Duodenal mucosa (tissue), 2 donors: Measurements from ENCODE around the gene MARCKS.
A peak's percentile ranks its signal among the peaks of the same experiment; 100 is the strongest.

Source experiments
- H3K27ac ChIP-seq: one replicate; pipeline ENCODE4 v1.7.0; 2013; ENCODE audit warnings: low read depth, low read length
- H3K27me3 ChIP-seq, 2 donors: one replicate each; pipeline ENCODE4 v1.7.0; 2013; ENCODE audit warnings: low read length in 2 of 2, control low read depth in 1 of 2; ENCODE audit not compliant: insufficient read depth in 2 of 2, control insufficient read depth in 1 of 2
- H3K36me3 ChIP-seq, 2 donors: one replicate each; pipeline ENCODE4 v1.7.0; 2013; ENCODE audit warnings: low read length in 2 of 2, control low read depth in 1 of 2; ENCODE audit not compliant: insufficient read depth in 2 of 2, control insufficient read depth in 1 of 2
- H3K4me1 ChIP-seq, 2 donors: one replicate each; pipeline ENCODE4 v1.7.0; 2013; ENCODE audit warnings: low read length in 2 of 2, control low read depth in 1 of 2; ENCODE audit not compliant: insufficient read depth in 2 of 2, control insufficient read depth in 1 of 2
- H3K4me3 ChIP-seq, 2 donors: one replicate each; pipeline ENCODE4 v1.7.0; 2013; ENCODE audit warnings: low read length in 2 of 2, low read depth in 1 of 2
- H3K9ac ChIP-seq, 2 donors: one replicate each; pipeline ENCODE4 v1.7.0; 2013; ENCODE audit warnings: low read length in 2 of 2, low read depth in 1 of 2
- H3K9me3 ChIP-seq, 2 donors: one replicate each; pipeline ENCODE4 v1.7.0; 2013; ENCODE audit warnings: low read length in 2 of 2, control low read depth in 1 of 2; ENCODE audit not compliant: control insufficient read depth in 1 of 2

MARCKS gene

GRCh38 chr6:113856625-113857555, at the start of gene MARCKS:
TSS of gene MARCKS (plus strand) at chr6:113857345. CDS start at chr6:113857746, 401 bp downstream.
- Histone ChIP-seq H3K36me3 (peaks cover 0 to 2% of the 10 kb centered on the region in 2 donors), H3K4me1 (peaks cover 4 to 13% of the 10 kb centered on the region in 2 donors), H3K9me3 (no peaks in the 10 kb centered on the region), H3K27ac (peak within 1 kb of the TSS; percentile 91), H3K4me3 (peak within 1 kb of the TSS; percentile 95 to 97), H3K27me3 (peaks cover 0 to 5% of the 10 kb centered on the region in 2 donors), H3K9ac (peak within 1 kb of the TSS; percentile 96 to 98)

- Histone ChIP-seq H3K4me1 (no peaks in the 10 kb centered on the region), H3K36me3 (no peaks in the 10 kb centered on the region), H3K4me3 (no peak overlapping the region), H3K27me3 (no peaks in the 10 kb centered on the region), H3K27ac (no peak overlapping the region), H3K9me3 (peaks cover 0 to 4% of the 10 kb centered on the region in 2 donors), H3K9ac (no peak overlapping the region)
These were observed 47.3 kb upstream of the MARCKS start for GRCh38 chr6:113809826-113810225.

GRCh38 chr6:113813142-113813541, 44.0 kb upstream of the MARCKS start:
- Histone ChIP-seq H3K4me1 (peaks cover 0 to under 1% of the 10 kb centered on the region in 2 donors), H3K9me3 (peaks cover 0 to 4% of the 10 kb centered on the region in 2 donors), H3K36me3 (no peaks in the 10 kb centered on the region)

GRCh38 chr6:113818578-113818977, 38.6 kb upstream of the MARCKS start:
- peaks cover 4 to 7% of the 10 kb centered on the region in 2 donors for H3K4me1 ChIP-seq
- H3K36me3 ChIP-seq, result no peaks in the 10 kb centered on the region
- no peak overlapping the region for H3K9ac ChIP-seq
- H3K27ac ChIP-seq, result no peak overlapping the region
- H3K9me3 ChIP-seq, result no peaks in the 10 kb centered on the region
- no peak overlapping the region for H3K4me3 ChIP-seq
- H3K27me3 ChIP-seq, result no peaks in the 10 kb centered on the region

More at GRCh38 chr6:113813142-113813541, 44.0 kb upstream of the MARCKS start:
- Histone ChIP-seq H3K4me3 (no peak overlapping the region), H3K27ac (no peak overlapping the region), H3K9ac (no peak overlapping the region), H3K27me3 (no peaks in the 10 kb centered on the region)

GRCh38 chr6:113819169-113819830, 37.8 kb upstream of the MARCKS start:
- Histone ChIP-seq H3K27ac (no peak overlapping the region), H3K36me3 (no peaks in the 10 kb centered on the region), H3K9me3 (no peaks in the 10 kb centered on the region), H3K4me3 (no peak overlapping the region), H3K27me3 (no peaks in the 10 kb centered on the region), H3K9ac (no peak overlapping the region), H3K4me1 (peaks cover 4 to 7% of the 10 kb centered on the region in 2 donors)

DNA sequence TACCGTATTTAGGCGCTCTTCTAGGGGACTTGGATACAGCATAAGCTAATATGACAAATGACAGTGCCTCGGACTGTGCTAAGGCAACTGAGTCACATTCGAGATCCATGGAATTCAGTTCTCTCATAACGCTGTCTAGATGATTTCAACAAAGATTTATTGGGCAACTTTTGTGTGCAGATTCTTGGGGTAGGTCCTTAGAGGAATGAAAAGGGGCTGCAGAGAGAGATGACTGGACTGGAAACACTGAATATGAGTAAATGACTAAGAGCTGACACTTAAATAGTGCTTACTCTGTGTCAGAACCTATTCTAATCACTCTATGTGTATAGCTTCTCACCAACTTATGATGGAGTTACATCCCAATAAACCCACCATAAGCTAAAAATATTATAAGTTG, 36.4 kb upstream of the MARCKS start:
- Histone ChIP-seq H3K27me3 (no peaks in the 10 kb centered on the region), H3K36me3 (no peaks in the 10 kb centered on the region), H3K9me3 (no peaks in the 10 kb centered on the region), H3K4me1 (peaks cover 8 to 12% of the 10 kb centered on the region in 2 donors), H3K9ac (no peak overlapping the region), H3K27ac (no peak overlapping the region), H3K4me3 (no peak overlapping the region)

DNA sequence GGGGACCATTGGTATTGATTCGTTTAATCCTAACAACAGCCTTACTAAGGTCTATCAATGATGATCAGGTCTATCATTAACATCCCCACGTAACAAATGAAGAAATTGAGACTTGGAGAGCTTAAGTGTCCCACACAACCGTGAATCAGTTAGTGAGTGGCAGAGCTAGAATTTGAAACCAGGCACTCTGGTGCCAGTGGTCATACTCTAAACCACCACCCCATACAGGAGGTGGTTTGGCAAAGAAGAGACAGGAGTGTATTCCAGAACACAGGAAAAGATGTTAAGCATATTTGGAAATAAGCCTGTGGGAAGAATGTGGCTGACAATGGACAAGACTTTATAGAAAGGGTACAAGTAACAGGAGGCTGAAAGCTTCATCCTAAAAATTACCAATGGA, 35.7 kb upstream of the MARCKS start:
- no peaks in the 10 kb centered on the region for H3K27me3 ChIP-seq
- H3K27ac ChIP-seq, result no peak overlapping the region
- H3K36me3 ChIP-seq, result no peaks in the 10 kb centered on the region
- H3K4me3 ChIP-seq, result no peak overlapping the region
- no peaks in the 10 kb centered on the region for H3K9me3 ChIP-seq
- peaks cover 11 to 12% of the 10 kb centered on the region in 2 donors for H3K4me1 ChIP-seq
- H3K9ac ChIP-seq, result no peak overlapping the region

GRCh38 chr6:113823916-113824315, 33.2 kb upstream of the MARCKS start:
- peaks cover 10 to 11% of the 10 kb centered on the region in 2 donors for H3K4me1 ChIP-seq
- H3K9ac ChIP-seq, result no peak overlapping the region
- no peaks in the 10 kb centered on the region for H3K36me3 ChIP-seq
- H3K4me3 ChIP-seq, result no peak overlapping the region
- H3K9me3 ChIP-seq, result no peaks in the 10 kb centered on the region
- no peak overlapping the region for H3K27ac ChIP-seq
- no peaks in the 10 kb centered on the region for H3K27me3 ChIP-seq

DNA sequence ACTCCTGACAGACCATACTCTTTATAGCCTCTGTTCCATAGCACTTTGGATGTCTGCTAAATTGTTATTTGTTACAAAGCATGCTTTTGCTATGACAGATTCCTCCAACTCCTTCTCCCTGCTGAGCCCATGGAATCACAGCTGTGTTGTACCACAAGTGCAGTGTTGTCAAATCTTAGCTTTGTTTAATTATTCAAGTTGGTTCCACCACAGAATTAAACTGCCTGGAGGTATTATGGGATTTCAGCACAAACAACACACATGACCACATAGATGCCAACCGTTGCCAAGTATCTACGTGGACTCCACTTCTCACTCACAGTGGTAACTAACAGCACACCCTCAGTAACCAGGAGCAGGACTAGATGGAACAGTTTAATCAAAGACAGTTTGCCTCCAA, 32.7 kb upstream of the MARCKS start:
- Histone ChIP-seq H3K4me3 (no peak overlapping the region), H3K27me3 (no peaks in the 10 kb centered on the region), H3K9ac (no peak overlapping the region), H3K27ac (no peak overlapping the region), H3K4me1 (peaks cover 11 to 15% of the 10 kb centered on the region in 2 donors), H3K9me3 (no peaks in the 10 kb centered on the region), H3K36me3 (no peaks in the 10 kb centered on the region)

DNA sequence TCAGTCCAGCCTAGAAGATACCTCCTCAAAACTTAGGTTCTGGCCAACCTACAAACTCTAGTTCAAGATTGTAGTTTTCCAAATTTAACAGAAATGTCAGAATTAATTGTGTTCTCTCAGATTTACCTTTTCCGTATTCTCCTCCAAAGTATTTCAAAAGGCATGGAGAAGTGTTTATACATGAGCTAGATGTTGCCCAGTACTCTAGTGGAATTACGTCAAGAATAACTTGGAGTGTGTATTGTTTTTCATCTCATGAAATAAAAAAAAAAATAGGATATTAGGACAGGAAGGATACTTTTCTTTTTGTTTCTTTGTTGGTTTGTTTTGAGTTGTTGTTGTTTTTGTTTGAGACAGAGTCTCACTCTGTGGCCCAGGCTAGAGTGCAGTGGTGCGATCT, 32.3 kb upstream of the MARCKS start:
- H3K36me3 ChIP-seq, result no peaks in the 10 kb centered on the region
- no peak overlapping the region for H3K9ac ChIP-seq
- H3K4me3 ChIP-seq, result no peak overlapping the region
- no peaks in the 10 kb centered on the region for H3K9me3 ChIP-seq
- H3K27ac ChIP-seq, result no peak overlapping the region
- peaks cover 11 to 17% of the 10 kb centered on the region in 2 donors for H3K4me1 ChIP-seq
- H3K27me3 ChIP-seq, result no peaks in the 10 kb centered on the region
